ENCODE results near the gene TRAF7.
"Not testable (repeated sequence)": the region's sequence is repeated elsewhere in the genome, so short reads cannot be mapped to it uniquely, and the experiment has no call there.

DNA sequence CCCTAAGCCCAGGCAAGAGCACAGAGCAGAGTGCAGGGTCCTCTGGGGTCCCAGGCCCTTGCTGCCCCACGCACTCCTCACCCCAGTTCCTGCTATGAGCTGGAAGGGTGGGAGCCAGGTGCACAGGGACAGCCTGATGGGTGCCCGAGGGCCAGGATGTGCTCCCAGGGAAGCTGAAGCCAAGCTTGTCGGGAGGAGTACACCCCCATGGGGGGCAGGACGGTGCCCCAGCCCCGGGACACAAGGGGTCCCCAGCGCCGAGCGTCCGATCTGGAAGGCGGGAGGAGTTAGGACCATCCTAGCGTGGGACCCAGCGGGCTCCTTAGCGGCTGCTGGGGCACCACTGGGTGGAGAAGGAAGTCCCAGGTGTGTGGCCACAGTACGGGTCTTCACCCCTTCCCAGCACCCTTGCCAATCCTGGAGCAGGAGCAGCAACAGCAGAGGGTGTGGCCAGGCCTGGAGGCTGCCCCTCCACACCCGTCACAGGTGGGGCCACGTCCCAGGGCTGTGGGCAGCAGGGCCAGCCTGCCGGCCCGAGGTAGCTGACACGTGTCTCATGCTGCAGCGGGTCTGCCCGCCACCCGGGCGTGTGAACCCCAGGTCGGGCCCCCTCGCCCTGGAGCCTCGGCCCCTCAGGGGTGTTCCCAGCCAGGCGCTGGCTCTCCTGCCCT, 31.7 kb upstream of the TRAF7 start:
- not testable (repeated sequence) for TF ChIP-seq EZH2 (IDR thresholded peaks at IDR 0.05; ENCODE audit: low read depth)
- TF ChIP-seq, protein P1, sequence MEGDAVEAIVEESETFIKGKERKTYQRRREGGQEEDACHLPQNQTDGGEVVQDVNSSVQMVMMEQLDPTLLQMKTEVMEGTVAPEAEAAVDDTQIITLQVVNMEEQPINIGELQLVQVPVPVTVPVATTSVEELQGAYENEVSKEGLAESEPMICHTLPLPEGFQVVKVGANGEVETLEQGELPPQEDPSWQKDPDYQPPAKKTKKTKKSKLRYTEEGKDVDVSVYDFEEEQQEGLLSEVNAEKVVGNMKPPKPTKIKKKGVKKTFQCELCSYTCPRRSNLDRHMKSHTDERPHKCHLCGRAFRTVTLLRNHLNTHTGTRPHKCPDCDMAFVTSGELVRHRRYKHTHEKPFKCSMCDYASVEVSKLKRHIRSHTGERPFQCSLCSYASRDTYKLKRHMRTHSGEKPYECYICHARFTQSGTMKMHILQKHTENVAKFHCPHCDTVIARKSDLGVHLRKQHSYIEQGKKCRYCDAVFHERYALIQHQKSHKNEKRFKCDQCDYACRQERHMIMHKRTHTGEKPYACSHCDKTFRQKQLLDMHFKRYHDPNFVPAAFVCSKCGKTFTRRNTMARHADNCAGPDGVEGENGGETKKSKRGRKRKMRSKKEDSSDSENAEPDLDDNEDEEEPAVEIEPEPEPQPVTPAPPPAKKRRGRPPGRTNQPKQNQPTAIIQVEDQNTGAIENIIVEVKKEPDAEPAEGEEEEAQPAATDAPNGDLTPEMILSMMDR (conservative IDR thresholded peaks at IDR 0.05) = not testable (repeated sequence)

Data from PC-9 (cell line).